Thoracic aorta (tissue), 2 donors: ENCODE data around the gene WDFY1. TPM values are rescaled to one million over a fixed set of nuclear protein-coding genes. Genes with fewer than 3 reads are reported as not detected.

Experiments used
- ATAC-seq: fragments of 150-250 bp; one replicate; pipeline ENCODE4 v1.8.0; 2017; ENCODE audit warnings: low read depth; ENCODE audit not compliant: insufficient number of reproducible peaks, low FRiP score
- DNase-seq: peaks from one replicate; pipeline ENCODE4 v3.0.0-alpha.2; 2020; ENCODE audit warnings: low spot score
- H3K27ac ChIP-seq, 2 donors: fragments of 200-600 bp; sonication (generic); 1 replicate in 1 of 2; 2 replicates in 1 of 2; pipeline ENCODE4 v1.5.1; 2016; ENCODE audit warnings: mild to moderate bottlenecking in 2 of 2, moderate library complexity in 2 of 2
- H3K27me3 ChIP-seq: fragments of 200-600 bp; sonication (generic); replicated peaks from 2 replicates; pipeline ENCODE4 v1.6.0; 2016; ENCODE audit warnings: mild to moderate bottlenecking; ENCODE audit not compliant: insufficient read depth
- H3K36me3 ChIP-seq: fragments of 200-600 bp; sonication (generic); one replicate; pipeline ENCODE4 v1.5.1; 2016
- H3K4me1 ChIP-seq, 2 donors: fragments of 200-600 bp; sonication (generic); 1 replicate in 1 of 2; 2 replicates in 1 of 2; pipeline versions ENCODE4 v1.5.1 to v1.6.0; 2016; ENCODE audit warnings: low read depth in 2 of 2, mild to moderate bottlenecking in 1 of 2; ENCODE audit not compliant: control insufficient read depth in 1 of 2
- H3K4me3 ChIP-seq: fragments of 200-600 bp; sonication (generic); 2 replicates; pipeline ENCODE4 v1.5.1; 2016; ENCODE audit warnings: mild to moderate bottlenecking
- H3K9me3 ChIP-seq: fragments of 200-600 bp; sonication (generic); 2 replicates; pipeline ENCODE4 v1.5.1; 2016
- CTCF ChIP-seq: fragments of 200-600 bp; sonication (generic); IDR thresholded peaks from one replicate; pipeline ENCODE4 v1.5.1; 2019; ENCODE audit warnings: antibody characterized with exemption
- total RNA-seq, 2 donors: library from RNA; depleted of rRNA; stranded (reverse); fragments of >200 nt; gene quantifications; one replicate each; pipeline versions ENCODE4 v1.1.0 to v1.2.3, GENCODE V29; 2016

The WDFY1 gene
- total RNA-seq, 2 donors from 2014 or later = 51.4 to 64.0 TPM

- Histone ChIP-seq H3K4me3 (no peak overlapping the region), H3K36me3 (peaks cover 7% of the 10 kb centered on the region), H3K9me3 (no peaks in the 10 kb centered on the region), H3K27ac (no peak overlapping the region), H3K27me3 (no peaks in the 10 kb centered on the region), H3K4me1 (no peaks in the 10 kb centered on the region)
- ATAC-seq (no peak), DNase-seq (no peak)
- no peak for TF ChIP-seq CTCF
Observed at GRCh38 chr2:223888251-223888650, 56.9 kb downstream of the WDFY1 start.

- H3K27me3 ChIP-seq = no peaks in the 10 kb centered on the region
- no peak overlapping the region for H3K4me3 ChIP-seq
- H3K9me3 ChIP-seq = no peaks in the 10 kb centered on the region
- no peak for TF ChIP-seq CTCF
- no peak for ATAC-seq
- H3K27ac ChIP-seq = no peak overlapping the region
- no peak for DNase-seq
- H3K36me3 ChIP-seq = peaks cover 10% of the 10 kb centered on the region
- H3K4me1 ChIP-seq = no peaks in the 10 kb centered on the region
Observed at GRCh38 chr2:223887127-223887526, 58.0 kb downstream of the WDFY1 start.

DNA sequence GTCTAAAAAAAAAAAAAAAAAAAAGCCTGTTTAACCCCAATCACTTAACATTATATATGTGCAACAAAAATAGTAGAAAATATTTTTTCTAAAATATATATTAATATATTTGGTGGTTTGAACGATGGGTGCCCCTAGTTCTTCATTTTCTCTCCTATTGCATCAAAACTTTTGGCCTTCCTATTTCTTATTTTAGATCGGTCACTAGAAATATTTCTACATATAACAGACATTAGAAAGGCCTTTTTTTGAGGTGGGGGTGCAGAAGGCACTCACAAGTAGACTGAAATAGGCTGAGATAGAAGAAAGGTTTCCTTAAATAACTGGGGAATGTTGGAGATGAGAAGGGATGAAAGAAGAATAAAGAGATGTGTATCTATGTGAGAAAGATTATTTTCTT, 58.4 kb downstream of the WDFY1 start:
- Histone ChIP-seq H3K9me3 (no peaks in the 10 kb centered on the region), H3K36me3 (peaks cover 14% of the 10 kb centered on the region), H3K27me3 (no peaks in the 10 kb centered on the region), H3K4me3 (no peak overlapping the region), H3K4me1 (no peaks in the 10 kb centered on the region), H3K27ac (no peak overlapping the region)
- ATAC-seq (no peak), DNase-seq (no peak)
- TF ChIP-seq CTCF = no peak

- Histone ChIP-seq H3K9me3 (no peaks in the 10 kb centered on the region), H3K36me3 (peaks cover 31% of the 10 kb centered on the region), H3K4me3 (no peak overlapping the region), H3K27me3 (no peaks in the 10 kb centered on the region), H3K4me1 (no peaks in the 10 kb centered on the region), H3K27ac (no peak overlapping the region)
- ATAC-seq (no peak), DNase-seq (no peak)
- no peak for TF ChIP-seq CTCF
Observed at GRCh38 chr2:223884399-223884798, 60.7 kb downstream of the WDFY1 start.

DNA sequence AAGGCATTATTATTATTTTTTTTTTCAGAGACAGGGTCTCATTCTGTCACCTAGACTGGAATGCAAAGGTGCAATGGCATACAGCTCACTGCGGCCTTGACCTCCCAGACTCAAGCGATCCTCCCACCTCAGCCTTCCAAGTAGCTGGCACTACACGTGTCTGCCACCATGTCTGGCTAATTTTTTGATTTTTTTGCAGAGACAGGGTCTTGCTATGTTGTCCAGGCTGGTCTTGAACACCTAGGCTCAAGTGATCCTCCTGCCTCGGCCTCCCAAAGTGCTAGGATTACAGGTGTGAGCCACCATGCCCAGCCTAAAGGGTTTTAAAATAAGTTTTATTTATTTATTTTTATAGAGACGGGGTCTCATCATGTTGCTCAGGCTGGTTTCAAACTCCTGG, 62.4 kb downstream of the WDFY1 start:
- H3K4me1 ChIP-seq = no peaks in the 10 kb centered on the region
- no peak overlapping the region for H3K4me3 ChIP-seq
- no peaks in the 10 kb centered on the region for H3K9me3 ChIP-seq
- no peak overlapping the region for H3K27ac ChIP-seq
- DNase-seq = no peak
- ATAC-seq = no peak
- H3K27me3 ChIP-seq = no peaks in the 10 kb centered on the region
- no peak for TF ChIP-seq CTCF
- peaks cover 45% of the 10 kb centered on the region for H3K36me3 ChIP-seq
